DND-41 (cell line): ENCODE results near the gene TTLL12.

Experiments used
- ATAC-seq: fragments of 200-7000 bp; cut with Tn5 transposase; 3 replicates; pipeline ENCODE4 v1.9.1; 2021; ENCODE audit warnings: low read depth; ENCODE audit not compliant: insufficient read depth
- DNase-seq: peaks from one replicate; pipeline ENCODE4 v3.0.0-alpha.2; 2020
- H2AFZ ChIP-seq: 2 replicates; pipeline ENCODE4 v1.6.0; 2012; ENCODE audit warnings: low read depth, low read length
- H3K27ac ChIP-seq: 2 replicates; pipeline ENCODE4 v1.5.1; 2012; ENCODE audit warnings: low read length, inconsistent platforms
- H3K27me3 ChIP-seq: fragments of 200-600 bp; sonication (generic); 2 replicates; pipeline ENCODE4 v1.6.0; 2012; ENCODE audit warnings: low read length, mild to moderate bottlenecking, inconsistent platforms; ENCODE audit not compliant: insufficient read depth, poor library complexity
- H3K36me3 ChIP-seq: 2 replicates; pipeline ENCODE4 v1.5.1; 2012; ENCODE audit warnings: low read length, inconsistent platforms; ENCODE audit not compliant: insufficient read depth
- H3K4me1 ChIP-seq: 2 replicates; pipeline ENCODE4 v1.5.1; 2012; ENCODE audit warnings: mild to moderate bottlenecking, low read length; ENCODE audit not compliant: insufficient read depth
- H3K4me2 ChIP-seq: 2 replicates; pipeline ENCODE4 v1.6.0; 2012; ENCODE audit warnings: mild to moderate bottlenecking, moderate library complexity, low read length, inconsistent platforms; ENCODE audit not compliant: insufficient read depth
- H3K4me3 ChIP-seq, 2 experiments: fragments of 200-600 bp in 1 of 2; shearing (Covaris generic) in 1 of 2; 2 replicates each; pipeline ENCODE4 v1.5.1; 2012 to 2016; ENCODE audit warnings: inconsistent platforms in 2 of 2, low read length in 2 of 2, mild to moderate bottlenecking in 2 of 2, low read depth in 1 of 2, moderate library complexity in 1 of 2
- H3K79me2 ChIP-seq: 2 replicates; pipeline ENCODE4 v1.6.0; 2012; ENCODE audit warnings: low read length, inconsistent platforms; ENCODE audit not compliant: insufficient read depth
- H3K9ac ChIP-seq: 2 replicates; pipeline ENCODE4 v1.6.0; 2012; ENCODE audit warnings: low read depth, mild to moderate bottlenecking, inconsistent platforms, low read length, moderate library complexity
- H3K9me3 ChIP-seq: 2 replicates; pipeline ENCODE4 v1.5.1; 2012; ENCODE audit warnings: low read length, moderate library complexity, mild to moderate bottlenecking, inconsistent platforms; ENCODE audit not compliant: insufficient read depth, severe bottlenecking
- H4K20me1 ChIP-seq: 2 replicates; pipeline ENCODE4 v1.6.0; 2012; ENCODE audit warnings: low read length; ENCODE audit not compliant: insufficient read depth
- EZH2 ChIP-seq: IDR thresholded peaks from 3 replicates; pipeline ENCODE4 v1.6.1; 2012; ENCODE audit warnings: borderline replicate concordance, low read depth, mild to moderate bottlenecking, moderate library complexity, low read length, inconsistent platforms; ENCODE audit not compliant: severe bottlenecking
- TF ChIP-seq, protein P1 (sequence below): IDR thresholded peaks from 2 replicates; pipeline ENCODE4 v1.5.1; 2012; ENCODE audit warnings: borderline replicate concordance, low read length, moderate library complexity, mild to moderate bottlenecking; ENCODE audit not compliant: poor library complexity, severe bottlenecking; ENCODE audit errors: extremely low read depth

The TTLL12 gene

GRCh38 chr22:43233529-43233928 is 46.6 kb upstream of the TTLL12 start:
- H3K79me2 ChIP-seq, result no peaks in the 10 kb centered on the region
- ATAC-seq, result no peak
- no peak overlapping the region for H3K4me3 ChIP-seq
- H3K27ac ChIP-seq, result no peak overlapping the region
- no peak for DNase-seq
- no peak for TF ChIP-seq EZH2
- TF ChIP-seq, protein P1, sequence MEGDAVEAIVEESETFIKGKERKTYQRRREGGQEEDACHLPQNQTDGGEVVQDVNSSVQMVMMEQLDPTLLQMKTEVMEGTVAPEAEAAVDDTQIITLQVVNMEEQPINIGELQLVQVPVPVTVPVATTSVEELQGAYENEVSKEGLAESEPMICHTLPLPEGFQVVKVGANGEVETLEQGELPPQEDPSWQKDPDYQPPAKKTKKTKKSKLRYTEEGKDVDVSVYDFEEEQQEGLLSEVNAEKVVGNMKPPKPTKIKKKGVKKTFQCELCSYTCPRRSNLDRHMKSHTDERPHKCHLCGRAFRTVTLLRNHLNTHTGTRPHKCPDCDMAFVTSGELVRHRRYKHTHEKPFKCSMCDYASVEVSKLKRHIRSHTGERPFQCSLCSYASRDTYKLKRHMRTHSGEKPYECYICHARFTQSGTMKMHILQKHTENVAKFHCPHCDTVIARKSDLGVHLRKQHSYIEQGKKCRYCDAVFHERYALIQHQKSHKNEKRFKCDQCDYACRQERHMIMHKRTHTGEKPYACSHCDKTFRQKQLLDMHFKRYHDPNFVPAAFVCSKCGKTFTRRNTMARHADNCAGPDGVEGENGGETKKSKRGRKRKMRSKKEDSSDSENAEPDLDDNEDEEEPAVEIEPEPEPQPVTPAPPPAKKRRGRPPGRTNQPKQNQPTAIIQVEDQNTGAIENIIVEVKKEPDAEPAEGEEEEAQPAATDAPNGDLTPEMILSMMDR, result no peak
- H3K4me1 ChIP-seq, result no peaks in the 10 kb centered on the region
- H3K9me3 ChIP-seq, result no peaks in the 10 kb centered on the region
- no peak overlapping the region for H3K4me2 ChIP-seq
- H3K36me3 ChIP-seq, result no peaks in the 10 kb centered on the region
- no peaks in the 10 kb centered on the region for H3K27me3 ChIP-seq
- H3K9ac ChIP-seq, result no peak overlapping the region
- no peak overlapping the region for H2AFZ ChIP-seq
- peaks cover 12% of the 10 kb centered on the region; the same call in 1 of the 2 replicates for H4K20me1 ChIP-seq

- no peaks in the 10 kb centered on the region for H3K4me1 ChIP-seq
- DNase-seq, result no peak
- no peak overlapping the region for H2AFZ ChIP-seq
These were observed 45.5 kb upstream of the TTLL12 start for GRCh38 chr22:43232445-43232844.

DNA sequence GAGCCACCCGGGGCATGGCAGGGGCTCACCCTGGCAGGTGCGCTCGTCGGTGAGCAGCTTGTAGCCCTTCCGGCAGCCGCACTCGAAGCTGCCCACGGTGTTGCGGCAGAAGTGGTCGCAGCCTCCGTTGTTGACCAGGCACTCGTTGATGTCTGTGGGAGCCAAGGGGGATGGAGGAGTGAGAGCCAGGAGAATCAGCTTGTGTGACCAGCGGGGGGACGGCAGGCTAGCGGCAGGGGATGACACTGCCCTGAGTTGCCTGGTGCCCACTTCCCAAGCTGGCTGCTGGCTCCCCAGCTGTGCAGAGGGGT is 44.7 kb upstream of the TTLL12 start:
- Histone ChIP-seq H3K4me2 (no peak overlapping the region), H2AFZ (no peak overlapping the region)

More at GRCh38 chr22:43232445-43232844, 45.5 kb upstream of the TTLL12 start:
- H3K9ac ChIP-seq, result no peak overlapping the region
- H3K79me2 ChIP-seq, result no peaks in the 10 kb centered on the region
- H3K36me3 ChIP-seq, result no peaks in the 10 kb centered on the region
- ATAC-seq, result no peak
- H3K9me3 ChIP-seq, result no peaks in the 10 kb centered on the region
- H3K27me3 ChIP-seq, result no peaks in the 10 kb centered on the region
- H3K4me3 ChIP-seq, result no peak overlapping the region
- no peak overlapping the region for H3K27ac ChIP-seq
- no peak for TF ChIP-seq EZH2
- TF ChIP-seq, protein P1, result no peak
- H4K20me1 ChIP-seq, result peaks cover 12% of the 10 kb centered on the region; the same call in 1 of the 2 replicates
- no peak overlapping the region for H3K4me2 ChIP-seq

More for the DNA sequence above, 44.7 kb upstream of the TTLL12 start:
- Histone ChIP-seq H3K4me1 (no peaks in the 10 kb centered on the region), H3K27ac (no peak overlapping the region), H3K4me3 (no peak overlapping the region), H4K20me1 (peaks cover 18% of the 10 kb centered on the region; the same call in 1 of the 2 replicates), H3K9ac (no peak overlapping the region), H3K36me3 (no peaks in the 10 kb centered on the region), H3K79me2 (no peaks in the 10 kb centered on the region), H3K9me3 (no peaks in the 10 kb centered on the region), H3K27me3 (no peaks in the 10 kb centered on the region)
- ATAC-seq (no peak), DNase-seq (no peak)
- TF ChIP-seq EZH2, result no peak
- TF ChIP-seq, protein P1, result no peak
